NOMO-1 treated with DMSO at 0.1 percent for 48 hours (cell line): ENCODE results near the gene SATB2.

ENCODE experiments used
- DNase-seq: peaks from one replicate; lab custom pipeline; 2025; ENCODE audit not compliant: unreplicated experiment; lab: John Stamatoyannopoulos, UW

Gene SATB2

GRCh38 chr2:199336546-199336945 lies 121.2 kb downstream of the SATB2 start:
- DNase-seq: no peak

GRCh38 chr2:199335502-199335901 lies 122.2 kb downstream of the SATB2 start:
- DNase-seq: no peak

GRCh38 chr2:199329466-199329865 lies 128.3 kb downstream of the SATB2 start:
- no peak for DNase-seq

GRCh38 chr2:199329031-199329430 lies 128.7 kb downstream of the SATB2 start:
- no peak for DNase-seq

DNA sequence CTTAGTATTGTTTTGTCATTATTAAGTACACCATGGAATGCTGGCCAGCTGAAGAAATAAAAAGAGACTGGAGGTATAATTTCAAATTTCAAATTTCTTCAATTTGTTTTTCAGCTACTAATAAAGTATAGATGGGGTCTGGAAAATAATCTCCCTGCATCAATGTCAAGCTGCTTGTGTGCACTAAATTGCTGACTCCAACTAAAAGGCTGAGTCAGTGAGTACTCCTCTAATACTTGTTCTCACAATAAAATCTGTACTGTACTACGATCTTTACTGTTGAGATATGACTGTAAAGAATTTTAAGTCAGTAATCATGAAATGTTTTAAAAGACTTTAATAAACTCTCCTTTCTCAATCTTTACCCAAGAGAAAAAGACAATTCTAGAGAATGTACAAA lies 131.9 kb downstream of the SATB2 start:
- no peak for DNase-seq

DNA sequence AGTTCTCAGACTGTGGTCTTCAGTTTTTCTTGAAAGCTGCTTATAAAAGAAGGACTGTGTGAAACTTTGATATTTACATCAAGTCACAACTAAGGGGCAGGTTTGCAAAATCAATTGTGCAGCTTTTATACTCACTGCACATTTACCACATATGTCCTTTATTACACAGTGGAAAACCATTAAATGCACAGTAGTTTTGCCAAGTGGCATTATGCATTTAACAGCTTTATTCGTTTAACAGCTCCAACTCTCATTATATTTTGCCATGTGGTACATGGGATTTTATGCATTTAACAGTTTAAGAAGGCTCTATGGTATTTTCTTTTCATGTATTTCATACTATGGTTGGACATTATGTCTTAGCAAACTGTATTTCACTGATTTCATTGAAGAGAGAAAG lies 135.6 kb downstream of the SATB2 start:
- no peak for DNase-seq

DNA sequence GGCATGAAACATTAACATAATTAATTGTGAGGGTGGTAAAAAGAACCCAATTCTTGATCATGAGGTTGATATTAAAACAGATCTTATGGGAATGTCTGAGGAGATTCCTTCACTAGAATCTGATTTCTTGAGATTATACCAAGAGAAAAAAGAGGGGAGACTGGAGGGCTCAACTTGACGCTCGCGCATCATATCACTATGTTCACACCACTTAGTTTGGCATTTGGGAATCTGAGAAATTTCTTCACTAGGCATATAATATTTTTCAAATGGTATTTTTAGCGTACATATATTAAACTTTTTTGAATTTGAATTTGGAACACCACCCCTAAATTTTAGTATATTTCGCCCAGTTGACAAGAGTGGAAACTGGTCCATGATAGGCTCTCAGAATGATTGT lies 140.1 kb downstream of the SATB2 start:
- no peak for DNase-seq

DNA sequence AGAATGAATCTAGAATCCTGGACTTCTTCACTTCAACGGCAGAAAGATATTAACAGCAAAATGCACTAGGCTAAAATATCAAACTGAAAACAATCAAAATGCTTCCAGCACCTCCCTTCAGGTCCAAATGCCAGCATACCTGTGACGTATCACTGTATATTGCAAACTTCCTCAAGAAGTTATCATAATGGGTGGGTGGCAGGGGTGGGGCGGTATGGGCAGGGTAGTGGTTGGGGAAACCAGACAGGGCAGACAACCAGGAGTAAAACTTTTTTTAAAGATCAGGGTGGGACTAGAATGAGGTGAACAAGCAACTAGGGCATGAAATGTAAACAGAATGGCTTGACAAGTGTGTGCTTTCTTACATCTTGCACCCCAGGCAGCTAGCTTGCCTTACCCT lies 140.9 kb downstream of the SATB2 start:
- DNase-seq: no peak

GRCh38 chr2:199315299-199316179 lies 142.2 kb downstream of the SATB2 start:
- DNase-seq: peak; percentile 2

GRCh38 chr2:199312931-199313330 lies 144.8 kb downstream of the SATB2 start:
- DNase-seq: no peak

DNA sequence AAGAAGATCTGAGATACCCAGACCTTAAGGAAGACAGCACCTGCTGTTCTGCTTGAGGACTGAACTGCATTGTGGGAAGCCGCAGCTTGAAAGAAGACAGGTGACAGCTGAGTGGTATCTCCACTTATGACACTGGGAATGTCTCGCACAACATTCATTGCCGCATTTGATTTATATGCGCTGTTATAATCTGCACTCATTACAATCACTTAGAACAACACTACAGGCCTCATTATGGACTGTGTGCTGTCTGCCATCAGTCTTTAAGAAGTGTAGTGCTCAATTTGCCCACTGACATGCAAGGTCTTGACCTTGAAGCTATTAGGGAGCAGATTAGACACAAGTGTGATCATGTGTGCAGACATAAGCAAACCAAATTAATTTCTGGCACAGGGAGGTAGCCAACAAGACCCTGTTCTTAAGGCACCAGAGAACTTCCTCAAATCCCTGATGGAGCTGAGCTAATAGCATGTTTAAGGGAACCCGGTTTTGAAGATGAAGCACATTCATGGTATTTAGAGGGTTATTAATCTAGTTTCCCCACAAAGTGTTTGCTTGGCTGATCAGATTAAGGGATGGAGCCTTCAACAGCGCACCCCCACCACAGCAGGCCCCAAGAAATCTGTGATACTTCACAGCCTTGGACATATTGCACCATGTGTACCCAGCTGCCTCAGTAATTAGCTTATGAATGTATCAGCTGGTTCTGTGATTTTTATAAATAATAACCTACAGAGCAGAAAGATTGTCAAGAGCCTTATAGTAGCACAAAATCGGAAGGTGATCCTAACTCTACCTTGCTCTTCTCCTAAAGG lies 146.8 kb downstream of the SATB2 start:
- DNase-seq: no peak

DNA sequence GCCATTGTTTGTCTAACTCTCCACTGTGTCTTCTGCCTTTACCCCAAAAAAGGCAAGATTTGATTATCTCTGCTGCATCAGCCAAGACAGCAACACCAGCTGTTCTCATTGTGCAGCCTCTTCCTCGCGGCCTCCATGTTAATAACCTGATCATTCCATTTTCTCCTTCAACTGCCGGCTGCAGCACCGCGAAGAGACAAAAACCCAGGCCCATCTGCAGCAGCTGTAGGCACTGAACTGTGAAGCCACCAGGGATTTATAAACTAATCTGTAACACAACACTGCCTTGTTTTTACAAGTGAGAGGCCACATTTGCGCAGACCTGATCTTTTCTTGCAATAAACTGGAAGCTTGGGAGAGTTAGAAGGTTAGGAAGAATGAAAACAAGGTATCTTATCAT lies 147.8 kb downstream of the SATB2 start:
- DNase-seq: no peak

DNA sequence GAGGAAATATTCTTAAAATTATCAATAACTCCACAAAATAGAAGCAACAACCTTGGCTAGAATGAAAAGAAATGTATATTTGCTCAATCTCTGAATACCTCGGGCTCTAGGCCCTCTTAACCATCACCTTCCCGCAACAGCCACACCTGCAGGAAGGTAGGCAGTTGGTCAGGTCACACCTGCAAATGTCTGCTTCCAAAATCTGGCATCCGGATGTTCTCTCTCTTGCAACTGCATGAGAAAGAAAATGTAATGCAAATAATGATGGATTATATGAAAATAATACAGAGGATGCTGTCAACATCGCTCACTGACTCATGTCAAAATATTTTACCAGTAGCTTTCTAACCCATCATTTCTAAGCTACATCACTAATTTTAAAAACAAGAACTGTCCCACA lies 148.3 kb downstream of the SATB2 start:
- DNase-seq: no peak

DNA sequence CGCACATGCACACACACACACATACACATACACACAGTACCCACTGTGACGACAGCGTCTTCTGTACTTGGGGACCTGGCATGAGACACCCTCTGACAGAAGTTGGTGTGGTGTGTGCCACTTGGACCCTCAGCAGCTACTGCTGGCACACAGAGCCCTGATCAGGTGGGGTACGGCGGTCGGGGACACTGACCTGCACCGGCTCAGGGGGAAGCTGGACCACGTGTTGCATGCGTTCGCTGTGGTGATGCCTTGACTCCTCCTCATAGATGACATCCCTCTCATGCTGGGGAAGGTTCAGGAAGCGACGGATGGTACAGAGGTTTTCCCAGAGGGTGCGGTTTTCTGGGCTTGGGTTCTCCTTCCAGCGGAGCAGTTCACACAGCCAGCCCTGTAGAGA lies 149.2 kb downstream of the SATB2 start:
- DNase-seq: no peak

GRCh38 chr2:199307461-199307860 lies 150.3 kb downstream of the SATB2 start:
- no peak for DNase-seq

DNA sequence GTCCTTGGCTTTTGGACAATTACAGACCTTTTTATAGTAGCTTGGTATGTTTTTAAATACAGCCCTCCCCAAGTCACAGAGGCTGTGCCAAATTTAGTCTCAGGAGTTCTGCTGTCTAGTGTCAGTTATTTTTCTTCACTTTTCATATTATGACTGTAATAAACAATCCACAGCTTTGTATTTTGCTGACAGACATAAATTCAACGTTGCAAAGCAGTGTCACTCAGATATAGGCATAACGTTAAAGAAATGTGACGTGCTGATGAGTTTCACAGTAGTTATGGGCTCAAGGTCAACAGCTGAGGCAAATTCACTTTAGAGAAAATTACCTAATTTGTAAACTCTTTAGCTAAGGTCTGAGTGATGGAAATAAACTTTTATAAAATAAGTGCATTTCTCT lies 151.6 kb downstream of the SATB2 start:
- DNase-seq: no peak

DNA sequence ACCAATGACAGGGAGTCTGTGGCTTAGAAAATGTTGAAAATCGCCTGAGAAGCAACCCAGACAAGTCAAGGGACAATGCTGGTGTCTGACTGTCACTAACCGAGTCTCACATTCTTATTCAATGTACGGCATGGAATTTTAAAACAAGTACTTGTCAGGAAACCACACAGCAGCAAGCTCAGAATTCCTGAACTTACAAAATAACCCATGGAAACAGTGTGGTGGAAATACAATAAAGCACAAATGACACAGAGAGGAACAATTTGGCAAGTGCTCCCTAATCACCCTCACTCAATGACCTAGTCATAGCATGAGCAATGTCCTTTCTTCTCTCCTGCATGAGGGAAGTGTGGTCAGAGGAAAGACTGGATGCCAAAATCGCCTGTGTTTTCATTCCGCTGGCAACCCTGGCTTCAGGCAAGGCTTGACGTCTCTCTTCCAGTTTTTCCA lies 154.0 kb downstream of the SATB2 start:
- DNase-seq: no peak

DNA sequence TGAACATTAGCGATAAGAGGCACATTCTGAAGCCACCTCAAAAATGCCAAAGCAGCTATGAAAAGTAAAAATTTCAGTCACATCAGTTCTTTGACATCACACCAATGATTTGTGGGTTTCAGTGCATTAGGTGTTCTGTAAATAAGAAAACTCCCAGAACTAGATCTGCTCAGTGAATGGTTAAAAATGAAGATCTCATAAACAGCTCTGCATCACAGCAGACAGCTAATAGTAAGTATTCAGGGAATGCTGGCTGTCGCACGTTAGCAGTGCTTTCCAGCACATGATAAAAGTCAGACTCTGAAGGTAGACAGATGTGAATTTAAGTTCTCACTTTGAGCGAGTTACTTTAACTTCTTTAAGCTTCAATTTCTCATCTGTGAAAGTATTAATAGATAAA lies 154.9 kb downstream of the SATB2 start:
- DNase-seq: no peak

- DNase-seq: no peak
Measured at GRCh38 chr2:199288424-199288823, 169.3 kb downstream of the SATB2 start.

DNA sequence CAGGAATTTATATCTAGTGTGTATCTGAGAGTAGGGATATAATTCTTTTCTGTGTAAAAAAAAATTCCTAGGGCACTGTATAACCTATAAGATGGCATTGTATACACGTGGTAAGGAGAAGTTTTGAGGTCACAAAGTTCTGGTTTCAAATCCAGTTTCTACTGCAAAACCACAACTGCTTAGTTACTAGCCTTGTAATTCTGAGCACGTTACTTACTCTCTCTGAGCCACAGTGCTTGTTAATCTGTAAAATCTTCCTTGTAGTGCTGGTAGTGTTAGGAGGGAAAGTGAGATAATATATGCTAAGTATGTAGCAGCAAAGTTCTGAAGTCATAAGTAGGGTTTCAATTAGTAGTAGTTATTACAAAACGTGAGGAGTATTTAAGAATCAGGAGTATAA lies 175.4 kb downstream of the SATB2 start:
- no peak for DNase-seq

- no peak for DNase-seq
Measured at GRCh38 chr2:199279146-199279545, 178.6 kb downstream of the SATB2 start.

GRCh38 chr2:199278099-199278498 lies 179.6 kb downstream of the SATB2 start:
- DNase-seq: no peak
